ENCODE measurements around the gene WNK4. TPM values are rescaled to one million over a fixed set of nuclear protein-coding genes. Genes with fewer than 3 reads are reported as not detected.

WNK4 gene
- total RNA-seq, 1 experiment from 2014 or later = 2.6 TPM

- H3K56ac ChIP-seq (ENCODE audit: insufficient read length, low read depth, low read length) = no peak overlapping the region
- H2AK5ac ChIP-seq (ENCODE audit: insufficient read length, low read length) = no peak overlapping the region
- no peak overlapping the region for H3K4ac ChIP-seq (ENCODE audit: low read depth, low read length)
- Mint-ChIP-seq H3K36me3 (ENCODE audit: insufficient read depth in 1 of 3, low read depth in 3 of 3) (peaks cover 4 to 44% (median 41%) of the 10 kb centered on the region in 3 experiments; a peak in 6 of 7 replicates), H3K27me3 (ENCODE audit: low read depth) (no peaks in the 10 kb centered on the region), H3K4me3 (peak overlapping the region; percentile 23 to 100; a peak in 2 of 5 replicates), H3K27ac (no peak overlapping the region), H3K4me1 (peaks cover 15 to 17% of the 10 kb centered on the region in 2 experiments), H3K9me3 (no peaks in the 10 kb centered on the region; a peak in 1 of 5 replicates)
- no peak overlapping the region for H4K8ac ChIP-seq (replicated peaks; ENCODE audit: insufficient read length, low read depth, low read length)
- H2BK12ac ChIP-seq (ENCODE audit: insufficient read length, low read depth, low read length) = no peak overlapping the region
- no peaks in the 10 kb centered on the region for H3K79me2 ChIP-seq (ENCODE audit: insufficient read depth, low read length)
- TF ChIP-seq, protein P1, sequence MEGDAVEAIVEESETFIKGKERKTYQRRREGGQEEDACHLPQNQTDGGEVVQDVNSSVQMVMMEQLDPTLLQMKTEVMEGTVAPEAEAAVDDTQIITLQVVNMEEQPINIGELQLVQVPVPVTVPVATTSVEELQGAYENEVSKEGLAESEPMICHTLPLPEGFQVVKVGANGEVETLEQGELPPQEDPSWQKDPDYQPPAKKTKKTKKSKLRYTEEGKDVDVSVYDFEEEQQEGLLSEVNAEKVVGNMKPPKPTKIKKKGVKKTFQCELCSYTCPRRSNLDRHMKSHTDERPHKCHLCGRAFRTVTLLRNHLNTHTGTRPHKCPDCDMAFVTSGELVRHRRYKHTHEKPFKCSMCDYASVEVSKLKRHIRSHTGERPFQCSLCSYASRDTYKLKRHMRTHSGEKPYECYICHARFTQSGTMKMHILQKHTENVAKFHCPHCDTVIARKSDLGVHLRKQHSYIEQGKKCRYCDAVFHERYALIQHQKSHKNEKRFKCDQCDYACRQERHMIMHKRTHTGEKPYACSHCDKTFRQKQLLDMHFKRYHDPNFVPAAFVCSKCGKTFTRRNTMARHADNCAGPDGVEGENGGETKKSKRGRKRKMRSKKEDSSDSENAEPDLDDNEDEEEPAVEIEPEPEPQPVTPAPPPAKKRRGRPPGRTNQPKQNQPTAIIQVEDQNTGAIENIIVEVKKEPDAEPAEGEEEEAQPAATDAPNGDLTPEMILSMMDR (conservative IDR thresholded peaks at IDR 0.05) = no peak
- H3K4me1 ChIP-seq (ENCODE audit: insufficient read depth, low read length) = no peaks in the 10 kb centered on the region
- H3K9me3 ChIP-seq (ENCODE audit: control insufficient read depth, low read depth, low read length) = no peaks in the 10 kb centered on the region
- H3T11ph ChIP-seq (ENCODE audit: low read length) = no peak overlapping the region
- H3K18ac ChIP-seq (ENCODE audit: insufficient read length, low read depth, low read length) = no peak overlapping the region
- no peaks in the 10 kb centered on the region for H3K79me1 ChIP-seq (ENCODE audit: insufficient read depth, low read depth, low read length, poor library complexity, severe bottlenecking)
- no peak overlapping the region for H2BK15ac ChIP-seq (ENCODE audit: low read depth, low read length)
- H4K5ac ChIP-seq (ENCODE audit: insufficient read length, low read depth, low read length) = no peak overlapping the region
- no peak overlapping the region for H4K91ac ChIP-seq (ENCODE audit: insufficient read length, low read depth, low read length)
- no peak overlapping the region for H2BK120ac ChIP-seq (ENCODE audit: low read depth, low read length, poor library complexity, severe bottlenecking)
- WGBS (ENCODE audit: extremely low coverage, insufficient read length, low lambda C conversion rate) = no CpG with 5 or more reads among the region's 3 CpGs
- DNase-seq = no peak
- no peak overlapping the region for H3K27ac ChIP-seq (ENCODE audit: insufficient read length, low read depth, low read length)
- no peak overlapping the region for H3K23ac ChIP-seq (ENCODE audit: insufficient read length, low read depth, low read length)
- no peak overlapping the region for H3K9ac ChIP-seq (ENCODE audit: extremely low read depth, insufficient read length, low read length)
- H3K27me3 ChIP-seq (ENCODE audit: insufficient read depth, low read length) = no peaks in the 10 kb centered on the region
- no peak overlapping the region for H2BK5ac ChIP-seq (ENCODE audit: insufficient read length, low read length)
- no peaks in the 10 kb centered on the region for H4K20me1 ChIP-seq (ENCODE audit: control insufficient read depth, insufficient read depth, insufficient read length)
- H3K23me2 ChIP-seq (ENCODE audit: insufficient read length, low read depth, low read length, poor library complexity, severe bottlenecking) = peaks cover 8% of the 10 kb centered on the region
- no peak overlapping the region for H3K14ac ChIP-seq (ENCODE audit: insufficient read depth, low read length)
- H2BK20ac ChIP-seq (ENCODE audit: low read depth, low read length, poor library complexity, severe bottlenecking) = no peak overlapping the region
- H2AFZ ChIP-seq (ENCODE audit: low read length) = no peak overlapping the region
- no peak overlapping the region for H3K4me2 ChIP-seq (ENCODE audit: insufficient read depth, insufficient read length, low read length)
These were observed 4.8 kb upstream of the WNK4 start for GRCh38 chr17:42775534-42776098.

Data from H9 (cell line).